Frontal cortex (tissue), 1 donor: ENCODE results near the gene CHORDC1. TPM values are rescaled to one million over a fixed set of nuclear protein-coding genes. Genes with fewer than 3 reads are reported as not detected.

Experiments
- total RNA-seq: library from RNA; depleted of rRNA; stranded (reverse); fragments of >200 nt; gene quantifications from one replicate; pipeline ENCODE4 v1.2.3, GENCODE V29; 2014

The CHORDC1 gene
- total RNA-seq, 1 donor from 2014 or later, result 46.9 TPM

Other genes starting within 250 kb of the CHORDC1 start
- 0.41 TPM for gene TRIM49C, start 191.9 kb downstream of the CHORDC1 start, total RNA-seq
- not detected for gene UBTFL1, start 137.1 kb downstream of the CHORDC1 start, total RNA-seq
- gene NAALAD2, start 88.4 kb downstream of the CHORDC1 start, total RNA-seq, result 6.9 TPM